HEK293T (cell line): ENCODE data around the gene FZD2.

Source experiments
- CTCF ChIA-PET: fragments of 350-600 bp; formaldehyde crosslinking; extraction: SDS; loops from one replicate; lab custom pipeline; 2021; ENCODE audit warnings: antibody characterized with exemption, inconsistent platforms; lab: Yijun Ruan, JAX
- POLR2A ChIA-PET: fragments of 350-600 bp; formaldehyde crosslinking; extraction: SDS; loops from one replicate; lab custom pipeline; 2020; ENCODE audit warnings: antibody characterized with exemption, inconsistent platforms; lab: Yijun Ruan, JAX
- DNase-seq: peaks from one replicate; pipeline ENCODE4 v3.0.0; 2012; ENCODE audit warnings: mixed read lengths; ENCODE audit errors: extremely low spot score
- ARNT ChIP-seq: fragments of 450-650 bp; IDR thresholded peaks from 2 replicates; pipeline ENCODE4 v1.6.1; 2017; ENCODE audit warnings: mild to moderate bottlenecking
- BHLHE40 ChIP-seq: fragments of 450-650 bp; IDR thresholded peaks from 2 replicates; pipeline ENCODE4 v1.6.1; 2016; ENCODE audit warnings: mild to moderate bottlenecking, moderate library complexity, borderline replicate concordance
- CTBP1 ChIP-seq: fragments of 450-650 bp; IDR thresholded peaks from 2 replicates; pipeline ENCODE4 v1.6.1; 2016; ENCODE audit warnings: borderline replicate concordance
- ELF4 ChIP-seq: fragments of 450-650 bp; IDR thresholded peaks from 2 replicates; pipeline ENCODE4 v1.6.1; 2017; ENCODE audit warnings: antibody characterized with exemption
- FOXA1 ChIP-seq: fragments of 450-650 bp; IDR thresholded peaks from 2 replicates; pipeline ENCODE4 v1.6.1; 2016; ENCODE audit warnings: mild to moderate bottlenecking
- FOXK2 ChIP-seq: fragments of 450-650 bp; IDR thresholded peaks from 2 replicates; pipeline ENCODE4 v1.6.1; 2016; ENCODE audit warnings: mild to moderate bottlenecking
- FOXM1 ChIP-seq: fragments of 450-650 bp; IDR thresholded peaks from 2 replicates; pipeline ENCODE4 v1.6.1; 2017; ENCODE audit warnings: mild to moderate bottlenecking, borderline replicate concordance
- HDGF ChIP-seq: fragments of 450-650 bp; IDR thresholded peaks from 2 replicates; pipeline ENCODE4 v1.6.1; 2017; ENCODE audit warnings: antibody characterized with exemption, borderline replicate concordance
- L3MBTL2 ChIP-seq: fragments of 450-650 bp; conservative IDR thresholded peaks from 2 replicates; pipeline ENCODE4 v1.6.1; 2016; ENCODE audit warnings: mild to moderate bottlenecking
- LEF1 ChIP-seq: fragments of 450-650 bp; IDR thresholded peaks from 2 replicates; pipeline ENCODE4 v1.6.1; 2017; ENCODE audit warnings: mild to moderate bottlenecking, borderline replicate concordance
- NFRKB ChIP-seq: fragments of 450-650 bp; IDR thresholded peaks from 2 replicates; pipeline ENCODE4 v1.6.1; 2016; ENCODE audit warnings: mild to moderate bottlenecking, moderate library complexity
- SP1 ChIP-seq: fragments of 450-650 bp; IDR thresholded peaks from 2 replicates; pipeline ENCODE4 v1.6.1; 2017
- SUZ12 ChIP-seq: fragments of 450-650 bp; IDR thresholded peaks from 2 replicates; pipeline ENCODE4 v1.6.1; 2016; ENCODE audit warnings: mild to moderate bottlenecking
- TARDBP ChIP-seq: fragments of 450-650 bp; IDR thresholded peaks from 2 replicates; pipeline ENCODE4 v1.6.1; 2016
- ZNF384 ChIP-seq: fragments of 450-650 bp; IDR thresholded peaks from 2 replicates; pipeline ENCODE4 v1.6.1; 2016
- TF ChIP-seq, protein P1 (sequence below): fragments of 450-650 bp; IDR thresholded peaks from 2 replicates; pipeline ENCODE4 v1.6.1; 2016

The FZD2 gene

DNA sequence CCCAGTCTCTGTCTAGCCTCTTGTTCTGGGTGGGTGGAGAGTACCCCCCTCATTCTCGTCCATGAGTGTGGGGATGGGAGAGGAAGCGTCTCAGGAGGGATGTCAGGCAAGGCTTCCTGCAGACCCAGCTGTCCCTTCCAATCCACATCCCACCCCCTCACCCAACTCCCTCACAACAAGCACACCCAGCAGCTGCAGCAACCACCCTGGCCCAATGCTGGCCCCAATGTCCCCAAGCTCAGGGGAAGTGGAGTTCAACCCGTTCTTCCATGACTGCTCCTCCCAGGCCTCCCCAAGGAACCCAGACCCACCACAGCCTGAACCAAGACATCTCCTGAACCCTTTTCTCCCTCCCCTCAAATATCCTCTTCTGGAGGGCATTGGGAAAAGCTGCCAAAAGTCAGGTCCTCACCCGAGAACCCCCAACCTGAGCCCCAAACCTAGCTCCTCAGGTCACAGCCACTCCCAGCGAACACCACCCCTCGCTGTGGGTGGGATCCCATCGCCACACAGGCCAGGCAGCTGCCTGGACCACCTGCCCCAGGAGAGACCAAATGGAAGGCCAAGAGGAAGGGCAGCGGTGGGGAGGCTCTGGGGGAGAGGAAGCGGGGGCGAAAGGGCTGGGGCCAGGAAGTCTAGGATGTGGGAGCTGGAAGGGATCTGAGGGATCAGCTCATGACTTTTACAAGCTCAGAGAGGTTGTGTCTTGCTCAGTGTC, 47.6 kb downstream of the FZD2 start:
- CTCF ChIA-PET = no interaction called here

DNA sequence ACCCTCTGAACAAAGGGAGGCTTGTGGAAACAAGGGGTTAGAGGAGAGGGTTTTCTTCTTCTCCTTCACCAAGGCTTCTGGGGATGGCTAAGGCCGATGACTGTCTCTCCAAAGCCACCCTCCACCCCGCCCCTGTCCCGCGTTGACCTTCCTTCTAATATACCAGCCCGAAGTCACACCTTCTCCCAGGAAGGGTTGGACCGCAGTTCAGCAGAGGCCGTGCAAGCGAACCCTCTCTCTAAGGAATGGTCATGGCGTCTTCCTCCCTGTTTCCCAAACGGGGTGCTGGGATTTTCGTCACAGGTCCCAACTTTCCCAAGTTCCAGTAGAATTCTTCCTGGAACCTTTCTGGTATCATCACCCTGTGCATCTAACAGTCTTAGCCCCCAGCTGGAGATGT, 49.4 kb downstream of the FZD2 start:
- POLR2A ChIA-PET = no interaction called here
- no peak for TF ChIP-seq BHLHE40
- DNase-seq = no peak
- CTCF ChIA-PET = no interaction called here

More for the DNA sequence above, 47.6 kb downstream of the FZD2 start:
- POLR2A ChIA-PET = interaction anchor here (1.2 kb wide), 1 partner anchor 15 kb away, joined by 3 read pairs; no protein-coding TSS in a partner anchor
- TF ChIP-seq TARDBP (no peak), CTBP1 (no peak), SUZ12 (no peak), FOXK2 (no peak), ELF4 (no peak)
- DNase-seq = no peak

- TF ChIP-seq FOXA1 (no peak), LEF1 (no peak), CTBP1 (no peak), SUZ12 (no peak), BHLHE40 (no peak), ELF4 (no peak), ZNF384 (no peak), SP1 (no peak), NFRKB (no peak), HDGF (no peak), FOXK2 (no peak), FOXM1 (no peak), ARNT (no peak), TARDBP (no peak)
- TF ChIP-seq, protein P1, sequence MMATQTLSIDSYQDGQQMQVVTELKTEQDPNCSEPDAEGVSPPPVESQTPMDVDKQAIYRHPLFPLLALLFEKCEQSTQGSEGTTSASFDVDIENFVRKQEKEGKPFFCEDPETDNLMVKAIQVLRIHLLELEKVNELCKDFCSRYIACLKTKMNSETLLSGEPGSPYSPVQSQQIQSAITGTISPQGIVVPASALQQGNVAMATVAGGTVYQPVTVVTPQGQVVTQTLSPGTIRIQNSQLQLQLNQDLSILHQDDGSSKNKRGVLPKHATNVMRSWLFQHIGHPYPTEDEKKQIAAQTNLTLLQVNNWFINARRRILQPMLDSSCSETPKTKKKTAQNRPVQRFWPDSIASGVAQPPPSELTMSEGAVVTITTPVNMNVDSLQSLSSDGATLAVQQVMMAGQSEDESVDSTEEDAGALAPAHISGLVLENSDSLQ = no peak
- ChIA-PET POLR2A (interaction anchor here (1.0 to 1.3 kb wide), 3 partner anchors 9 to 51 kb away, joined by 3 to 5 read pairs (median 3); partner anchors contain the start of gene FZD2), CTCF (no interaction called here)
- no peak for DNase-seq
These were observed 50.8 kb downstream of the FZD2 start for GRCh38 chr17:44607836-44608690.

DNA sequence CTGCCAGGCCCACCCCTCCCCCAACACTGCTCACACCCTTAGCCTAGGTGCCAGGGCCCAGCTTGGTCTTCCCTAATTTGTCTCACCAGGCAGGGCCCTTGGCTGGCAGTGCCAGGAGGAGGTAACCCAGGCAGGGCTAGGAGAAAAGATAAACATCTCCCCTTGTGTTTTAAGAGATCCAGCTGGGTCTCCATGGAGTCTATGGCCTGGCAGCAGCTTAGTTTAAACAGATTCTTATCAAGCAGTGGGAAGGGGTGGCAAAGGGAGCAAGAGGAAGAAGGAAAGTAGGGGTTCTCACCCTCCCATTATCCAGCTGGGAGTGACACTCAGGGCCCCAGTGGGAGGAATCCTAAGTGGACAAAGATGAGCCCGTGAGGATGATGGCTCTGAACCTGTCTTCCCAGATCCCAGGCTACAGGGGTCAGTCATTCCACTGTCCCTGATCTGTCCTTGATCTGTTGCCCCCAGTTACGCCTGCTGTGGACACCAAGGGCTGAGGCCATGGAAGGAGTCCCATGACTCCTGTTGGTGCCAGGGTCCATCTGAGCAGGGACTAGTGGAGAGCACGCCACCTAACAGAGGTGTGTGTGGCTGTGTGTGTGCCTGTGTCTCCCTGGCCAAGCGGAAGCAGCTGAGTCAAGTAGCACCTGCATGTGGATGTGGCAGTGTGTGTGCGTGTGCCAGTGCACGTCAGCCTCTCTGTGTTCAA, 51.6 kb downstream of the FZD2 start:
- no peak for TF ChIP-seq L3MBTL2
- TF ChIP-seq LEF1 = no peak
- TF ChIP-seq, protein P1 = no peak
- no peak for TF ChIP-seq FOXA1
- TF ChIP-seq HDGF = no peak
- no peak for TF ChIP-seq SUZ12
- TF ChIP-seq ARNT = no peak
- TF ChIP-seq ZNF384 = no peak
- no peak for TF ChIP-seq FOXK2
- TF ChIP-seq BHLHE40 = no peak
- TF ChIP-seq ELF4 = no peak
- no peak for TF ChIP-seq CTBP1
- no peak for TF ChIP-seq FOXM1
- no peak for TF ChIP-seq TARDBP
- CTCF ChIA-PET = no interaction called here
- no peak for DNase-seq
- POLR2A ChIA-PET = interaction anchor here (1.0 to 1.3 kb wide), 3 partner anchors 8 to 52 kb away, joined by 3 to 5 read pairs (median 3); partner anchors contain the start of gene FZD2

DNA sequence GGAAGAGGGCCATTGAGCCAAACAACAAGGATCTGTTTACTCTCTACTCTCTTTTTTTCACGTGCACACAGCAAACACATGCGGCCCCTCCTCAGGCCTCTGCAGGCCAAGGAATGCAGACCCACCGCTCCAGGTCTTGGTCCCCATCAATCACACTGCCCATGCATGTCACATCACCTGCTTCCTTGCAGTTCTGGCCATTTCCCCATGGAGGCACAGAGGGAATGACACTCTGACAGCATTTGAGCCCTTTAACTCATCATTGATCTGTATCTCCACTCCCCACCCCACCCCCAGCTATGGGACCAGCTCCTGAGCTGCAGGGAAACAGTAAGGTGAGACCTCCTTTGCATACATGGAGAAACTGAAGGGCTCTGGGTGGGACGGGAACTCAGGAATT, 53.0 kb downstream of the FZD2 start:
- ChIA-PET POLR2A (interaction anchor here (1.3 kb wide), 1 partner anchor 54 kb away, joined by 3 read pairs; the partner anchor contains the start of gene FZD2), CTCF (no interaction called here)
- no peak for DNase-seq
- TF ChIP-seq, protein P1 = no peak
- TF ChIP-seq L3MBTL2 = no peak
